WTC11 (cell line): ENCODE measurements around the gene GRM5. TPM values are rescaled to one million over a fixed set of nuclear protein-coding genes. Genes with fewer than 3 reads are reported as not detected.

ENCODE experiments used
- ATAC-seq: fragments of 200-7000 bp; cut with Tn5 transposase; 2 replicates; pipeline ENCODE4 v1.10.0; 2021; ENCODE audit warnings: mild to moderate bottlenecking, moderate library complexity
- CTCF ChIA-PET: fragments of 300-600 bp; sonication (Branson Sonifier 250); formaldehyde crosslinking; loops from one replicate; lab custom pipeline; 2021; ENCODE audit warnings: antibody characterized with exemption; lab: Charles Lee
- POLR2A ChIA-PET: fragments of 350-600 bp; sonication (Branson Sonifier 250); formaldehyde crosslinking; loops from one replicate; lab custom pipeline; 2021; ENCODE audit warnings: antibody characterized with exemption; lab: Charles Lee
- DNase-seq: peaks from one replicate; pipeline ENCODE4 v3.0.0; 2021; ENCODE audit warnings: low spot score
- H3K27ac Mint-ChIP-seq: 2 replicates; pipeline ENCODE4 v1.8.0; 2021; ENCODE audit warnings: mixed read lengths
- H3K27me3 Mint-ChIP-seq: 2 replicates; pipeline ENCODE4 v1.8.0; 2021; ENCODE audit warnings: low read depth, mild to moderate bottlenecking, moderate library complexity, mixed read lengths
- H3K36me3 Mint-ChIP-seq: 2 replicates; pipeline ENCODE4 v1.8.0; 2021; ENCODE audit warnings: mixed read lengths
- H3K4me1 Mint-ChIP-seq: 2 replicates; pipeline ENCODE4 v1.8.0; 2022; ENCODE audit warnings: mixed read lengths
- H3K4me3 Mint-ChIP-seq: 2 replicates; pipeline ENCODE4 v1.8.0; 2021; ENCODE audit warnings: mild to moderate bottlenecking, moderate library complexity, mixed read lengths
- H3K9me3 Mint-ChIP-seq: 2 replicates; pipeline ENCODE4 v1.8.0; 2021; ENCODE audit warnings: mixed read lengths
- ATF1 ChIP-seq: sonication (generic); formaldehyde crosslinking; IDR thresholded peaks from 2 replicates; pipeline ENCODE4 v1.8.1; 2023; ENCODE audit warnings: mild to moderate bottlenecking, moderate library complexity, missing genetic modification reagents
- ELF4 ChIP-seq: sonication (generic); formaldehyde crosslinking; IDR thresholded peaks from 2 replicates; pipeline ENCODE4 v1.8.1; 2022; ENCODE audit warnings: low read depth, mild to moderate bottlenecking, moderate library complexity, missing genetic modification reagents
- ETV6 ChIP-seq: sonication (generic); formaldehyde crosslinking; IDR thresholded peaks from 2 replicates; pipeline ENCODE4 v1.8.1; 2022; ENCODE audit warnings: mild to moderate bottlenecking, missing genetic modification reagents
- FOXK1 ChIP-seq: sonication (generic); formaldehyde crosslinking; IDR thresholded peaks from 2 replicates; pipeline ENCODE4 v1.8.0; 2022; ENCODE audit warnings: mild to moderate bottlenecking, moderate library complexity, missing genetic modification reagents
- MXD4 ChIP-seq: fragments of 250-450 bp; sonication (Bioruptor Pico); IDR thresholded peaks from 2 replicates; pipeline ENCODE4 v1.8.0; 2021; ENCODE audit warnings: mild to moderate bottlenecking, moderate library complexity, borderline replicate concordance
- TEAD1 ChIP-seq: sonication (generic); formaldehyde crosslinking; IDR thresholded peaks from 2 replicates; pipeline ENCODE4 v1.8.0; 2022; ENCODE audit warnings: mild to moderate bottlenecking, missing genetic modification reagents
- ZNF121 ChIP-seq: sonication (generic); formaldehyde crosslinking; IDR thresholded peaks from 2 replicates; pipeline ENCODE4 v1.8.0; 2023; ENCODE audit warnings: missing genetic modification reagents
- ZNF416 ChIP-seq: fragments of 250-450 bp; sonication (Bioruptor Pico); IDR thresholded peaks from 2 replicates; pipeline ENCODE4 v1.9.0; 2021; ENCODE audit warnings: mild to moderate bottlenecking, inconsistent platforms
- total RNA-seq: library from RNA; stranded (reverse); gene quantifications from 3 replicates; pipeline ENCODE4 v1.2.3, GENCODE V29; 2021
- TF ChIP-seq, protein P1 (sequence below): sonication (generic); formaldehyde crosslinking; IDR thresholded peaks from 2 replicates; pipeline ENCODE4 v1.8.1; 2023; ENCODE audit warnings: mild to moderate bottlenecking, missing genetic modification reagents
- TF ChIP-seq, protein P2 (sequence below): sonication (generic); formaldehyde crosslinking; IDR thresholded peaks from 2 replicates; pipeline ENCODE4 v1.8.0; 2022; ENCODE audit warnings: mild to moderate bottlenecking, missing genetic modification reagents
- TF ChIP-seq, protein P3 (sequence below): fragments of 250-450 bp; sonication (Bioruptor Pico); IDR thresholded peaks from 2 replicates; pipeline ENCODE4 v1.8.0; 2021; ENCODE audit warnings: mild to moderate bottlenecking
- TF ChIP-seq, protein P4 (sequence below): sonication (generic); formaldehyde crosslinking; IDR thresholded peaks from 2 replicates; pipeline ENCODE4 v1.8.1; 2022; ENCODE audit warnings: mild to moderate bottlenecking, moderate library complexity, missing genetic modification reagents
- TF ChIP-seq, protein P5 (sequence below): sonication (generic); formaldehyde crosslinking; IDR thresholded peaks from 2 replicates; pipeline ENCODE4 v1.8.0; 2022; ENCODE audit warnings: missing genetic modification reagents
- TF ChIP-seq, protein P6 (sequence below): sonication (generic); formaldehyde crosslinking; IDR thresholded peaks from 2 replicates; pipeline ENCODE4 v1.8.0; 2022; ENCODE audit warnings: mild to moderate bottlenecking, missing genetic modification reagents

GRM5 gene
- total RNA-seq, 1 experiment from 2014 or later: 0.13 TPM

DNA sequence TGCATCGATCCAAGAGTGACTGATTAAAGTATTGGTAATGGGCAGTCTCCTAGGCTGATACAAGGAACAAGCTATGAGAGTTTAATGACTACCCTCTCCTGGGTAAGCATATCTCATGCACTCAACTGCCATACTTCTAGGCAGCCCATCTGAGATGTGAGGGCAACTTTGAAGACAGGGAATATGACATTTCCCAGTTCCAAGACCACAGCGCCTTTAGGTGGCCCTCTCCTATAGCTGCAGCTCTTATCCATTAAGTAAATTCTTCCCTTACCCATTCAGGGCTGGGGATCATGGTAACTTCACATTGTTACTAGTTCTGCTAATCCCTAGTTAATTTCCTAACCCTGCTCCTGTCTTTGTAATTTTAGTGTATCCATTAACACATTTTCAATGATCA lies 570.9 kb downstream of the GRM5 start (continued):
- TF ChIP-seq MXD4 (no peak), ELF4 (no peak), TEAD1 (CRISPR knock-in tag) (no peak)
- TF ChIP-seq, protein P1, sequence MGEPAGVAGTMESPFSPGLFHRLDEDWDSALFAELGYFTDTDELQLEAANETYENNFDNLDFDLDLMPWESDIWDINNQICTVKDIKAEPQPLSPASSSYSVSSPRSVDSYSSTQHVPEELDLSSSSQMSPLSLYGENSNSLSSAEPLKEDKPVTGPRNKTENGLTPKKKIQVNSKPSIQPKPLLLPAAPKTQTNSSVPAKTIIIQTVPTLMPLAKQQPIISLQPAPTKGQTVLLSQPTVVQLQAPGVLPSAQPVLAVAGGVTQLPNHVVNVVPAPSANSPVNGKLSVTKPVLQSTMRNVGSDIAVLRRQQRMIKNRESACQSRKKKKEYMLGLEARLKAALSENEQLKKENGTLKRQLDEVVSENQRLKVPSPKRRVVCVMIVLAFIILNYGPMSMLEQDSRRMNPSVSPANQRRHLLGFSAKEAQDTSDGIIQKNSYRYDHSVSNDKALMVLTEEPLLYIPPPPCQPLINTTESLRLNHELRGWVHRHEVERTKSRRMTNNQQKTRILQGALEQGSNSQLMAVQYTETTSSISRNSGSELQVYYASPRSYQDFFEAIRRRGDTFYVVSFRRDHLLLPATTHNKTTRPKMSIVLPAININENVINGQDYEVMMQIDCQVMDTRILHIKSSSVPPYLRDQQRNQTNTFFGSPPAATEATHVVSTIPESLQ (CRISPR knock-in tag): no peak

DNA sequence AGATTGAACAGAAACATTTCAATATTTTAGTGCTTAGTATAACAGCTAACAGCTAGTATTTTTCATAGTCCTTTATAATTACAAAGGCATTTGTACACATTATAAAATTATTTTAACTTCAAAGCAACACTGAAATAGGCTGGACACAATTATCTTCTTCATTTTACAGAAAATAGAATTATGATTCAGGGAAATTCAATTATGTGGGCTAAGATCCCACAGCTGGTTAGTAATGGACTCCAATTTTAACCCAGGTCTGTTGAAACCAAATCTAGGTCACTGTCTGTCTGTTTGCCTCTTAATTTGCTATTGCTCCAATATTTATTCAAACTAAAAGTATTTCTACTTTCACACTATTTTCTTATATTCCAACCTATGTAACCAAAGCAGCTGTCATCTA lies 574.1 kb downstream of the GRM5 start:
- no peak overlapping the region for H3K27ac Mint-ChIP-seq
- no peak overlapping the region for H3K4me3 Mint-ChIP-seq
- peaks cover 21% of the 10 kb centered on the region for H3K4me1 Mint-ChIP-seq
- no peaks in the 10 kb centered on the region for H3K27me3 Mint-ChIP-seq
- ChIA-PET CTCF (no interaction called here), POLR2A (no interaction called here)
- H3K9me3 Mint-ChIP-seq: peaks cover 8% of the 10 kb centered on the region
- no peak for DNase-seq
- H3K36me3 Mint-ChIP-seq: no peaks in the 10 kb centered on the region
- ATAC-seq: no peak
- no peak for TF ChIP-seq ZNF121 (CRISPR knock-in tag)
- TF ChIP-seq, protein P2, sequence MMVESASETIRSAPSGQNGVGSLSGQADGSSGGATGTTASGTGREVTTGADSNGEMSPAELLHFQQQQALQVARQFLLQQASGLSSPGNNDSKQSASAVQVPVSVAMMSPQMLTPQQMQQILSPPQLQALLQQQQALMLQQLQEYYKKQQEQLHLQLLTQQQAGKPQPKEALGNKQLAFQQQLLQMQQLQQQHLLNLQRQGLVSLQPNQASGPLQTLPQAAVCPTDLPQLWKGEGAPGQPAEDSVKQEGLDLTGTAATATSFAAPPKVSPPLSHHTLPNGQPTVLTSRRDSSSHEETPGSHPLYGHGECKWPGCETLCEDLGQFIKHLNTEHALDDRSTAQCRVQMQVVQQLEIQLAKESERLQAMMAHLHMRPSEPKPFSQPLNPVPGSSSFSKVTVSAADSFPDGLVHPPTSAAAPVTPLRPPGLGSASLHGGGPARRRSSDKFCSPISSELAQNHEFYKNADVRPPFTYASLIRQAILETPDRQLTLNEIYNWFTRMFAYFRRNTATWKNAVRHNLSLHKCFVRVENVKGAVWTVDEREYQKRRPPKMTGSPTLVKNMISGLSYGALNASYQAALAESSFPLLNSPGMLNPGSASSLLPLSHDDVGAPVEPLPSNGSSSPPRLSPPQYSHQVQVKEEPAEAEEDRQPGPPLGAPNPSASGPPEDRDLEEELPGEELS (CRISPR knock-in tag): no peak
- TF ChIP-seq, protein P3, sequence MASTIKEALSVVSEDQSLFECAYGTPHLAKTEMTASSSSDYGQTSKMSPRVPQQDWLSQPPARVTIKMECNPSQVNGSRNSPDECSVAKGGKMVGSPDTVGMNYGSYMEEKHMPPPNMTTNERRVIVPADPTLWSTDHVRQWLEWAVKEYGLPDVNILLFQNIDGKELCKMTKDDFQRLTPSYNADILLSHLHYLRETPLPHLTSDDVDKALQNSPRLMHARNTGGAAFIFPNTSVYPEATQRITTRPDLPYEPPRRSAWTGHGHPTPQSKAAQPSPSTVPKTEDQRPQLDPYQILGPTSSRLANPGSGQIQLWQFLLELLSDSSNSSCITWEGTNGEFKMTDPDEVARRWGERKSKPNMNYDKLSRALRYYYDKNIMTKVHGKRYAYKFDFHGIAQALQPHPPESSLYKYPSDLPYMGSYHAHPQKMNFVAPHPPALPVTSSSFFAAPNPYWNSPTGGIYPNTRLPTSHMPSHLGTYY (CRISPR knock-in tag): no peak
- TF ChIP-seq FOXK1 (CRISPR knock-in tag): no peak
- TF ChIP-seq, protein P4, sequence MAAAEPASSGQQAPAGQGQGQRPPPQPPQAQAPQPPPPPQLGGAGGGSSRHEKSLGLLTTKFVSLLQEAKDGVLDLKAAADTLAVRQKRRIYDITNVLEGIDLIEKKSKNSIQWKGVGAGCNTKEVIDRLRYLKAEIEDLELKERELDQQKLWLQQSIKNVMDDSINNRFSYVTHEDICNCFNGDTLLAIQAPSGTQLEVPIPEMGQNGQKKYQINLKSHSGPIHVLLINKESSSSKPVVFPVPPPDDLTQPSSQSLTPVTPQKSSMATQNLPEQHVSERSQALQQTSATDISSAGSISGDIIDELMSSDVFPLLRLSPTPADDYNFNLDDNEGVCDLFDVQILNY: no peak
- no peak for TF ChIP-seq ATF1 (CRISPR knock-in tag)
- TF ChIP-seq ETV6 (CRISPR knock-in tag): no peak
- TF ChIP-seq, protein P5, sequence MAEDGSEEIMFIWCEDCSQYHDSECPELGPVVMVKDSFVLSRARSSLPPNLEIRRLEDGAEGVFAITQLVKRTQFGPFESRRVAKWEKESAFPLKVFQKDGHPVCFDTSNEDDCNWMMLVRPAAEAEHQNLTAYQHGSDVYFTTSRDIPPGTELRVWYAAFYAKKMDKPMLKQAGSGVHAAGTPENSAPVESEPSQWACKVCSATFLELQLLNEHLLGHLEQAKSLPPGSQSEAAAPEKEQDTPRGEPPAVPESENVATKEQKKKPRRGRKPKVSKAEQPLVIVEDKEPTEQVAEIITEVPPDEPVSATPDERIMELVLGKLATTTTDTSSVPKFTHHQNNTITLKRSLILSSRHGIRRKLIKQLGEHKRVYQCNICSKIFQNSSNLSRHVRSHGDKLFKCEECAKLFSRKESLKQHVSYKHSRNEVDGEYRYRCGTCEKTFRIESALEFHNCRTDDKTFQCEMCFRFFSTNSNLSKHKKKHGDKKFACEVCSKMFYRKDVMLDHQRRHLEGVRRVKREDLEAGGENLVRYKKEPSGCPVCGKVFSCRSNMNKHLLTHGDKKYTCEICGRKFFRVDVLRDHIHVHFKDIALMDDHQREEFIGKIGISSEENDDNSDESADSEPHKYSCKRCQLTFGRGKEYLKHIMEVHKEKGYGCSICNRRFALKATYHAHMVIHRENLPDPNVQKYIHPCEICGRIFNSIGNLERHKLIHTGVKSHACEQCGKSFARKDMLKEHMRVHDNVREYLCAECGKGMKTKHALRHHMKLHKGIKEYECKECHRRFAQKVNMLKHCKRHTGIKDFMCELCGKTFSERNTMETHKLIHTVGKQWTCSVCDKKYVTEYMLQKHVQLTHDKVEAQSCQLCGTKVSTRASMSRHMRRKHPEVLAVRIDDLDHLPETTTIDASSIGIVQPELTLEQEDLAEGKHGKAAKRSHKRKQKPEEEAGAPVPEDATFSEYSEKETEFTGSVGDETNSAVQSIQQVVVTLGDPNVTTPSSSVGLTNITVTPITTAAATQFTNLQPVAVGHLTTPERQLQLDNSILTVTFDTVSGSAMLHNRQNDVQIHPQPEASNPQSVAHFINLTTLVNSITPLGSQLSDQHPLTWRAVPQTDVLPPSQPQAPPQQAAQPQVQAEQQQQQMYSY (CRISPR knock-in tag): no peak
- TF ChIP-seq, protein P6, sequence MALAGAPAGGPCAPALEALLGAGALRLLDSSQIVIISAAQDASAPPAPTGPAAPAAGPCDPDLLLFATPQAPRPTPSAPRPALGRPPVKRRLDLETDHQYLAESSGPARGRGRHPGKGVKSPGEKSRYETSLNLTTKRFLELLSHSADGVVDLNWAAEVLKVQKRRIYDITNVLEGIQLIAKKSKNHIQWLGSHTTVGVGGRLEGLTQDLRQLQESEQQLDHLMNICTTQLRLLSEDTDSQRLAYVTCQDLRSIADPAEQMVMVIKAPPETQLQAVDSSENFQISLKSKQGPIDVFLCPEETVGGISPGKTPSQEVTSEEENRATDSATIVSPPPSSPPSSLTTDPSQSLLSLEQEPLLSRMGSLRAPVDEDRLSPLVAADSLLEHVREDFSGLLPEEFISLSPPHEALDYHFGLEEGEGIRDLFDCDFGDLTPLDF: no peak
- no peak for TF ChIP-seq ZNF416 (CRISPR knock-in tag)
- TF ChIP-seq ELF4: no peak
